ENCODE data around the gene PRRT1. TPM values are rescaled to one million over a fixed set of nuclear protein-coding genes. Genes with fewer than 3 reads are reported as not detected.
A peak's percentile ranks its signal among the peaks of the same experiment; 100 is the strongest.

PRRT1 gene
- total and polyA plus RNA-seq, 12 donors, result 0.17 to 2.9 (median 0.69) TPM

DNA sequence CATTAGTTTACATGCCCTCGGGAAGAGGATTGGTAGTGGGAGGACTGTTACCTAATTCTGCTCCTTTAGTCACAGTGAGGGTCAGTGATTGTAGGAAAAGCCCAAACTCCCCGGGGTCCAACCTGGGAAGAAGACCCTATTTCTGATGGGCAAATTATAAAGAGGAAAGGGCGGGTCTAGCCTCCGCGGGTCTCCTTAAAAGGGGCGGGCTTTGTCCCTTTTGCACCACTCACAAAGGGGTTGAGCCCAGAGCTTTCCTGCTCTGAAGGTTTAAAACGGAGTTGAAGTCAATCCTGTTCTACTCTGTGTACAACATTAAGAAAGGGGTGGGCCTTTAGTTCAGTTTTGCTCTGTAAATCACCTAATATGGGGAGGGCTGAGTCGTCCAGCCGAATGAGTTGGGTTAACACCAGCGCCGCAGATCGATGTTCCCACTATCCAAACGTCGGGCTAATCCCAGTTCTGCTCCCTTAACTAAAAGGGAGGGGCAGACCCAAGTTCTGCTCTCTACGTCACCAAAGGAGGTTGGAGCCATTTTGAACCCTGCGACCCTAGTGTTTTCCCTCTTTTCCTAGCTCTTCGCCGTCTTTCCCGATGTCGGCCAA, 25.5 kb upstream of the PRRT1 start:
- H3K27me3 ChIP-seq, result no peaks in the 10 kb centered on the region
- H3K36me3 ChIP-seq, result peaks cover 0 to 28% (median 6%) of the 10 kb centered on the region in 9 donors
- H3K9me3 ChIP-seq, result no peaks in the 10 kb centered on the region
- peaks cover 8 to 80% (median 49%) of the 10 kb centered on the region in 9 donors for H3K4me1 ChIP-seq
- ATAC-seq (peak; percentile 1 to 34 (median 15)), DNase-seq (peak in 1 of 2 donors; percentile 58)
- 0 to 1% methylated on average over 20 of the region's 20 CpGs for WGBS, 2 donors
- H3K4me3 ChIP-seq, result peak overlapping the region; percentile 23 to 93 (median 86)
- peak overlapping the region; percentile 93 to 98 (median 94) for H3K27ac ChIP-seq
- TF ChIP-seq, protein P1, sequence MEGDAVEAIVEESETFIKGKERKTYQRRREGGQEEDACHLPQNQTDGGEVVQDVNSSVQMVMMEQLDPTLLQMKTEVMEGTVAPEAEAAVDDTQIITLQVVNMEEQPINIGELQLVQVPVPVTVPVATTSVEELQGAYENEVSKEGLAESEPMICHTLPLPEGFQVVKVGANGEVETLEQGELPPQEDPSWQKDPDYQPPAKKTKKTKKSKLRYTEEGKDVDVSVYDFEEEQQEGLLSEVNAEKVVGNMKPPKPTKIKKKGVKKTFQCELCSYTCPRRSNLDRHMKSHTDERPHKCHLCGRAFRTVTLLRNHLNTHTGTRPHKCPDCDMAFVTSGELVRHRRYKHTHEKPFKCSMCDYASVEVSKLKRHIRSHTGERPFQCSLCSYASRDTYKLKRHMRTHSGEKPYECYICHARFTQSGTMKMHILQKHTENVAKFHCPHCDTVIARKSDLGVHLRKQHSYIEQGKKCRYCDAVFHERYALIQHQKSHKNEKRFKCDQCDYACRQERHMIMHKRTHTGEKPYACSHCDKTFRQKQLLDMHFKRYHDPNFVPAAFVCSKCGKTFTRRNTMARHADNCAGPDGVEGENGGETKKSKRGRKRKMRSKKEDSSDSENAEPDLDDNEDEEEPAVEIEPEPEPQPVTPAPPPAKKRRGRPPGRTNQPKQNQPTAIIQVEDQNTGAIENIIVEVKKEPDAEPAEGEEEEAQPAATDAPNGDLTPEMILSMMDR (IDR thresholded peaks at IDR 0.05), result no peak
- intact Hi-C loops (cut with DNase I), result loop anchor here in 5 of 10 donors (2.0 to 10.0 kb wide), 4 partner anchors 22 to 1028 kb away; partner anchors contain the start of genes ATF6B (in 4 of the 5), HSD17B8 (in 1 of the 5), PPT2 (in 1 of the 5) and RING1 (in 1 of the 5)

GRCh38 chr6:32176476-32177182, 24.9 kb upstream of the PRRT1 start:
- no peaks in the 10 kb centered on the region for H3K27me3 ChIP-seq
- H3K4me1 ChIP-seq, result peaks cover 8 to 74% (median 46%) of the 10 kb centered on the region in 9 donors
- H3K27ac ChIP-seq, result peak overlapping the region; percentile 93 to 98 (median 94)
- H3K9me3 ChIP-seq, result no peaks in the 10 kb centered on the region
- WGBS, 2 donors, result 17 to 31% methylated on average over 5 of the region's 5 CpGs
- H3K4me3 ChIP-seq, result peak overlapping the region; percentile 23 to 93 (median 86)
- TF ChIP-seq, protein P1 (IDR thresholded peaks at IDR 0.05), result no peak
- no peak for DNase-seq
- no peak for ATAC-seq
- intact Hi-C loops (cut with DNase I), result loop anchor here in 6 of 10 donors (1.0 to 10.0 kb wide), 5 partner anchors 22 to 1028 kb away; partner anchors contain the start of genes ATF6B (in 4 of the 6), PPT2 (in 2 of the 6), HSD17B8 (in 1 of the 6) and RING1 (in 1 of the 6)
- H3K36me3 ChIP-seq, result peaks cover 0 to 21% (median 5%) of the 10 kb centered on the region in 9 donors

GRCh38 chr6:32175711-32176475, 24.2 kb upstream of the PRRT1 start, which contains the start of gene AGPAT1:
Gene AGPAT1, minus strand, starts transcription at chr6:32176084. Its CDS starts 4,588 bp downstream, at chr6:32171496.
- intact Hi-C loops (cut with DNase I), result loop anchor here in 6 of 10 donors (1.0 to 10.0 kb wide), 5 partner anchors 21 to 1029 kb away; partner anchors contain the start of genes ATF6B (in 4 of the 6), PPT2 (in 2 of the 6), HSD17B8 (in 1 of the 6) and RING1 (in 1 of the 6)
- Histone ChIP-seq H3K27me3 (no peaks in the 10 kb centered on the region), H3K4me3 (peak within 1 kb of the TSS; percentile 63 to 93 (median 86)), H3K4me1 (peaks cover 8 to 66% (median 43%) of the 10 kb centered on the region in 9 donors), H3K36me3 (peaks cover 0 to 18% (median 5%) of the 10 kb centered on the region in 9 donors), H3K9me3 (no peaks in the 10 kb centered on the region), H3K27ac (peak within 1 kb of the TSS; percentile 93 to 98 (median 94))
- WGBS, 2 donors, result 1% methylated on average over 20 to 27 of the region's 27 CpGs
- TF ChIP-seq, protein P1 (IDR thresholded peaks at IDR 0.05), result no peak
- DNase-seq (peak; percentile 98 to 99), ATAC-seq (peak; percentile 71 to 80 (median 76))
